ENCODE results near the gene NXPE1. TPM values are rescaled to one million over a fixed set of nuclear protein-coding genes. Genes with fewer than 3 reads are reported as not detected.

The NXPE1 gene
- total RNA-seq, 4 donors from 2014 or later: not detected

- Histone ChIP-seq H3K4me1 (no peaks in the 10 kb centered on the region), H3K4me3 (no peak overlapping the region), H3K9me3 (no peaks in the 10 kb centered on the region), H3K27me3 (no peaks in the 10 kb centered on the region), H3K27ac (no peak overlapping the region), H3K36me3 (no peaks in the 10 kb centered on the region)
- intact Hi-C loops (cut with DNase I): no loop called here
- TF ChIP-seq POLR2A (IDR thresholded peaks at IDR 0.05) (no peak), CTCF (IDR thresholded peaks at IDR 0.05) (no peak)
- no peak for DNase-seq
Measured at GRCh38 chr11:114499756-114500155, 59.9 kb downstream of the NXPE1 start.

- no peak overlapping the region for H3K4me3 ChIP-seq
Measured at GRCh38 chr11:114496915-114497314, 62.8 kb downstream of the NXPE1 start.

GRCh38 chr11:114483929-114484328 is 75.8 kb downstream of the NXPE1 start:
- no peak for TF ChIP-seq CTCF (IDR thresholded peaks at IDR 0.05)
- TF ChIP-seq POLR2A (IDR thresholded peaks at IDR 0.05): no peak
- WGBS, 2 donors: 88 to 89% methylated on average over 2 of the region's 2 CpGs
- Histone ChIP-seq H3K4me3 (no peak overlapping the region), H3K27me3 (no peaks in the 10 kb centered on the region), H3K9me3 (no peaks in the 10 kb centered on the region), H3K36me3 (no peaks in the 10 kb centered on the region), H3K27ac (no peak overlapping the region), H3K4me1 (peaks cover 0 to 13% (median 3%) of the 10 kb centered on the region in 3 donors)
- DNase-seq: no peak
- intact Hi-C loops (cut with DNase I): no loop called here

More at GRCh38 chr11:114496915-114497314, 62.8 kb downstream of the NXPE1 start:
- intact Hi-C loops (cut with DNase I): no loop called here
- no peak overlapping the region for H3K27ac ChIP-seq
- no peaks in the 10 kb centered on the region for H3K4me1 ChIP-seq
- no peaks in the 10 kb centered on the region for H3K9me3 ChIP-seq
- no peaks in the 10 kb centered on the region for H3K36me3 ChIP-seq
- H3K27me3 ChIP-seq: no peaks in the 10 kb centered on the region
- DNase-seq: no peak
- 70 to 77% methylated on average over 3 of the region's 3 CpGs for WGBS, 2 donors
- no peak for TF ChIP-seq POLR2A (IDR thresholded peaks at IDR 0.05)
- no peak for TF ChIP-seq CTCF (IDR thresholded peaks at IDR 0.05)

GRCh38 chr11:114482114-114482513 is 77.6 kb downstream of the NXPE1 start:
- Histone ChIP-seq H3K4me3 (no peak overlapping the region), H3K9me3 (no peaks in the 10 kb centered on the region), H3K4me1 (peaks cover 0 to 13% (median 3%) of the 10 kb centered on the region in 3 donors), H3K36me3 (no peaks in the 10 kb centered on the region), H3K27ac (no peak overlapping the region), H3K27me3 (no peaks in the 10 kb centered on the region)
- DNase-seq: no peak
- TF ChIP-seq CTCF (IDR thresholded peaks at IDR 0.05) (no peak), POLR2A (IDR thresholded peaks at IDR 0.05) (no peak)
- intact Hi-C loops (cut with DNase I): no loop called here
- WGBS, 2 donors: 20 to 33% methylated on average over 1 of the region's 1 CpG

- Histone ChIP-seq H3K9me3 (no peaks in the 10 kb centered on the region), H3K36me3 (no peaks in the 10 kb centered on the region), H3K27ac (no peak overlapping the region), H3K27me3 (no peaks in the 10 kb centered on the region), H3K4me1 (peaks cover 0 to 13% (median 3%) of the 10 kb centered on the region in 3 donors), H3K4me3 (no peak overlapping the region)
- WGBS, 2 donors: 72 to 94% methylated on average over 1 of the region's 1 CpG
- no peak for TF ChIP-seq CTCF (IDR thresholded peaks at IDR 0.05)
- TF ChIP-seq POLR2A (IDR thresholded peaks at IDR 0.05): no peak
- intact Hi-C loops (cut with DNase I): no loop called here
- no peak for DNase-seq
Measured at GRCh38 chr11:114479331-114479730, 80.3 kb downstream of the NXPE1 start.
